ENCODE data around the gene FBXL17. TPM values are rescaled to one million over a fixed set of nuclear protein-coding genes. Genes with fewer than 3 reads are reported as not detected.

FBXL17 gene
- total RNA-seq, 1 experiment from 2014 or later, result 8.8 TPM

- H3K27ac ChIP-seq (ENCODE audit: low read length), result no peak overlapping the region
- no peak for TF ChIP-seq CTCF (conservative IDR thresholded peaks at IDR 0.05; ENCODE audit: low read depth, low read length)
- TF ChIP-seq EZH2phosphoT487 (IDR thresholded peaks at IDR 0.05; ENCODE audit: borderline replicate concordance, low read length), result no peak
- TF ChIP-seq EZH2 (IDR thresholded peaks at IDR 0.05; ENCODE audit: low read length, unreplicated experiment), result no peak
- H3K36me3 ChIP-seq (ENCODE audit: low read depth, low read length), result no peaks in the 10 kb centered on the region
- ChIA-PET CTCF (no interaction called here), POLR2A (ENCODE audit: unreplicated experiment) (no interaction called here)
- no peaks in the 10 kb centered on the region for H4K20me1 ChIP-seq (ENCODE audit: low read length)
- no peak overlapping the region for H3K4me2 ChIP-seq (ENCODE audit: low read length)
- H3K9me3 ChIP-seq (ENCODE audit: low read length), result no peaks in the 10 kb centered on the region
- no peaks in the 10 kb centered on the region for H3K4me1 ChIP-seq (ENCODE audit: insufficient read depth, low read length)
- H3K79me2 ChIP-seq (ENCODE audit: low read length), result no peaks in the 10 kb centered on the region
- H3K27me3 ChIP-seq (ENCODE audit: low read length), result no peaks in the 10 kb centered on the region
- H3K9ac ChIP-seq (ENCODE audit: low read length), result no peak overlapping the region
- intact Hi-C loops (cut with micrococcal nuclease), result no loop called here
- no peak overlapping the region for H3K4me3 ChIP-seq (ENCODE audit: low read length)
- no peaks in the 10 kb centered on the region for H3K9me2 ChIP-seq (replicated peaks; ENCODE audit: low read length)
- ATAC-seq, result no peak
- BruUV-seq (replicated peaks), result no TSS peak
- H3F3A ChIP-seq (ENCODE audit: low read length, unreplicated experiment), result no peaks in the 10 kb centered on the region
- no peak overlapping the region for H2AFZ ChIP-seq (ENCODE audit: low read length)
- no peak for DNase-seq
Observed at GRCh38 chr5:108102463-108102862, 279.4 kb downstream of the FBXL17 start.

- H3K4me2 ChIP-seq (ENCODE audit: low read length), result no peak overlapping the region
- ATAC-seq (no peak), DNase-seq (no peak)
- intact Hi-C loops (cut with micrococcal nuclease), result no loop called here
- no peaks in the 10 kb centered on the region for H3K9me2 ChIP-seq (replicated peaks; ENCODE audit: low read length)
- TF ChIP-seq EZH2phosphoT487 (IDR thresholded peaks at IDR 0.05; ENCODE audit: borderline replicate concordance, low read length) (no peak), CTCF (conservative IDR thresholded peaks at IDR 0.05; ENCODE audit: low read depth, low read length) (no peak), EZH2 (IDR thresholded peaks at IDR 0.05; ENCODE audit: low read length, unreplicated experiment) (no peak)
- BruUV-seq (replicated peaks), result no TSS peak
- no peaks in the 10 kb centered on the region for H3K79me2 ChIP-seq (ENCODE audit: low read length)
- no peaks in the 10 kb centered on the region for H3K9me3 ChIP-seq (ENCODE audit: low read length)
- CTCF ChIA-PET, result no interaction called here
- no peak overlapping the region for H2AFZ ChIP-seq (ENCODE audit: low read length)
- H3K4me1 ChIP-seq (ENCODE audit: insufficient read depth, low read length), result no peaks in the 10 kb centered on the region
- POLR2A ChIA-PET (ENCODE audit: unreplicated experiment), result no interaction called here
- H3K36me3 ChIP-seq (ENCODE audit: low read depth, low read length), result no peaks in the 10 kb centered on the region
- H3K27me3 ChIP-seq (ENCODE audit: low read length), result no peaks in the 10 kb centered on the region
- H3K4me3 ChIP-seq (ENCODE audit: low read length), result no peak overlapping the region
- H4K20me1 ChIP-seq (ENCODE audit: low read length), result no peaks in the 10 kb centered on the region
- H3K27ac ChIP-seq (ENCODE audit: low read length), result no peak overlapping the region
- H3F3A ChIP-seq (ENCODE audit: low read length, unreplicated experiment), result no peaks in the 10 kb centered on the region
- no peak overlapping the region for H3K9ac ChIP-seq (ENCODE audit: low read length)
Observed at GRCh38 chr5:108101821-108102220, 280.1 kb downstream of the FBXL17 start.

DNA sequence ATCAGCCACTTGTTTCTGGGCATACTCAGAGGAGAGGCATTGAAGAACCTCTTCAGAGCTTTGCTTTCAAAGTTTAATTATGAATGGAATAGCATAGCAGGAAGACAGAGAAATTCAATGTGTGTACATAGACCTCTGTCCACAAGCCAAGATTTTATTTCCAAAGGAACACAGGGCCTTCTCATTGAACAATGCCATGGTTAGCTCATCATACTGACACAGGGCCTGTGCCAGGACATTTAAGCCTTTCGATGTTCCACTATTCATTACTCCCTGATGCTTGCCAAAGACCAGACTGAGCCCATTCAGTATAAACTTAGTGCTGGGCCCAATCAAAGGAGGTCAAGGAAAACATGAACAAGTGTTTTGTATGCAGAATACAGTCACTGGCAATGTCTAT is 280.8 kb downstream of the FBXL17 start:
- Histone ChIP-seq H3K4me3 (ENCODE audit: low read length) (no peak overlapping the region), H3K79me2 (ENCODE audit: low read length) (no peaks in the 10 kb centered on the region), H2AFZ (ENCODE audit: low read length) (no peak overlapping the region), H4K20me1 (ENCODE audit: low read length) (no peaks in the 10 kb centered on the region), H3K9ac (ENCODE audit: low read length) (no peak overlapping the region), H3K4me1 (ENCODE audit: insufficient read depth, low read length) (no peaks in the 10 kb centered on the region), H3K36me3 (ENCODE audit: low read depth, low read length) (no peaks in the 10 kb centered on the region), H3K9me3 (ENCODE audit: low read length) (no peaks in the 10 kb centered on the region), H3F3A (ENCODE audit: low read length, unreplicated experiment) (no peaks in the 10 kb centered on the region), H3K27ac (ENCODE audit: low read length) (no peak overlapping the region), H3K4me2 (ENCODE audit: low read length) (no peak overlapping the region), H3K27me3 (ENCODE audit: low read length) (no peaks in the 10 kb centered on the region), H3K9me2 (replicated peaks; ENCODE audit: low read length) (no peaks in the 10 kb centered on the region)
- ATAC-seq (peak; percentile 32; the same call in 1 of the 2 replicates), DNase-seq (no peak)
- ChIA-PET POLR2A (ENCODE audit: unreplicated experiment) (no interaction called here), CTCF (no interaction called here)
- intact Hi-C loops (cut with micrococcal nuclease), result no loop called here
- no peak for TF ChIP-seq CTCF (conservative IDR thresholded peaks at IDR 0.05; ENCODE audit: low read depth, low read length)
- TF ChIP-seq EZH2 (IDR thresholded peaks at IDR 0.05; ENCODE audit: low read length, unreplicated experiment), result no peak
- no peak for TF ChIP-seq EZH2phosphoT487 (IDR thresholded peaks at IDR 0.05; ENCODE audit: borderline replicate concordance, low read length)
- no TSS peak for BruUV-seq (replicated peaks)
